Ecto neural progenitor cell (in vitro differentiated cells): ENCODE measurements around the gene NIPAL3.

ENCODE experiments used
- DNase-seq: peaks from one replicate; pipeline ENCODE4 v3.0.0-alpha.2; 2018; ENCODE audit warnings: low spot score

NIPAL3 gene

DNA sequence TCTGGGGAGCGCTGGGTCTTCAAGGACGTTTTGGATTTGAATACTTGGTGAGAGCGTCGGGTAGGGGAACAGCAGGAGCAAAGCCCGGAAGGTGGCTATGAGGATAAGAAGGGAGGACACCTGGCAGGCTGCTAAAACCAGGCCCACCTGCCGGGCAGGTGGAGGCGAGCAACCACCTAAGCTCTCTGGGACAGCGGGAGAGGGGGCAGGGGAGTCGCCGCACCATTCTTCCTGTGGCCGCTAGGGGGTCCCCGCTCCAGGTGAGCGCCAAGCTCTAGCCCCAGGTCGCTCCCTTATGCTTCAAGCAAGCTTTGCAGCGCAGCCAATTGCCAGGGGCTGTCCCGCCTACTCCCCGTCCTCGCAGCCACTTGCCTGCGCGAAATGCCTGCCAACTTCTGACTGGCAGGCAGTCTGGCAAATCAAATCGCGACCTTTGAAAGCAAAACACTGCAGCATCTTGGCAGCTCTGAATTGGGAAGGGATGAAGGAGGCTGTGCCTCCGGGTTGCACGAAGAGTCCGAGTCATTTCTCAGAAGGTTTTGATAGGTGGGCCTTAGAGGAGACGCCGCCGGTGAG is at the start of gene NIPAL3:
Gene NIPAL3, plus strand, starts transcription at position 469 of the 576 bp plus-strand sequence. CDS start 3,746 bp downstream, outside the sequence.
- peak; percentile 97 for DNase-seq

DNA sequence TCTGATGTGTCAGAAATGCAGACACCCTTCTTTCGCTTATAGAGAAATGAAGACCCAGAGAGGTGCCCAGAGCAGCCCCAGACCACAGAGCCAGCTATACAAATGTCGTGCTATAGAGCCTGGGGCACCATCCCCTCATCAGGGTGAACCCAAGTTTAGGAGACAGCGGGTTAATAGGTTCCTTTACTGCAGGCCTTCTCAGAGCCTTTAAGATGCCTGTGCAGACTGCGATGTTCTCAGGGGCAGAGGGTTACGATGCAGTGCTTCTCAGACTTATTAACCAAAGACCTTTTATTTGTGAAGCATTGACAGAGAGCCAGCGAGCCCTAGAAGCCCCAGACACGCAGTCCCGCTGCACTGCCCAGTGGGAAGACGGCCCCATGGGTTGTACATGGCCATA is 48.9 kb upstream of the NIPAL3 start:
- DNase-seq, result no peak

DNA sequence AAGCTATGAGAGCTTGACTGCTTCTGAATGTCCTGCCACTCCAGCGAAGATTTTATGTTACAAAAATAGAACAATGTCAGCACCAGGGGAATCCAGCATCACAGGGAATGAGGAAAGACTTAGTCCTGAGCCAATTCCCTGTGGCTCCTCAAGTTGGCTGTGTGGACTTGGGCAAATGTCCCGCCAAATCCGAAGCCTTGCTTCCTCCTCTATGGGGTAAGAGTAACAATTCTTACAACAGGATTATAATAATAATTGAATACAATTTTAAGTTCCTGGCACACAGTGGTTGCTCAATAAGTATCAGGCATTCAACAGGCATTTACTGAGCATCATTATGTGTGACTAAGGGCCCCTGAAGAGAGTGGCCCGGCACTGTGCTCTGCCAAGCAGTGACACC is 46.4 kb upstream of the NIPAL3 start:
- DNase-seq, result no peak

DNA sequence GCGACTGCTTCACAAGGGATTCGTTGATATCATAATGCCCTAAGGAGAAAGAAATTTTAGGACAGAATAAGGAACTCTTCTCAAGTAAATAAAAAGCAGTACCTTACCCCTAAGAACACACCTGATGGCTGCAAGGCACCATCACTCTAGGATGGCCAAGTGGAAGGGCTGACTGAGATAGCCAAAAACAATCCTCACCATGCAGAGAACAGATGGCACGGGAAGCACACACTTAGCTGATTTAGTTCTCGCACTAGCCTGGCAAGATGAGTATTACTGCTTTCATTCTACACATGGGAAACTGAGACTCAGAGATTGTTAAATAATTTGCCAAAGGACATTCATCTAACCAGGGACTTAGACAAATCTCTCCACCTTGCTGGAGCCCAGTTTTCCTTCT is 45.8 kb upstream of the NIPAL3 start:
- no peak for DNase-seq

DNA sequence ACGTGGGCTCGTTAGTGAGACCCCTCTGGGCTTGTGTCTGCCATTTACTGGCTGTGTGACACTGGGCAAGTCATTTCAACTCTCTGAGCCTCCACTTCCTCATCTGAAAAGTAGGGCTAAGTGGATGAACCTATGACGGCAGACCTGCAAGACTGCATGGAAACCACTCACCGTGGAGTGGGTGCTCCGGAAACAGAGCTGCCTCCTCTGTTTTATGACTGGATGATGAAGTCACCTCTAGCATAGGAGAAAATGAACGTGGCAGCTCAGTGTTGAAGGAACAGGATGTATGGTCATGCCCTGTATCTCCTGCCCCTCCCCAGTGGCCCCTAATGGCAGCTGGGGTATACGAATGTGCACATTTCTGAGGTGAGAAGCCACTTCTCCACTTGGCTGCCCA is 42.6 kb upstream of the NIPAL3 start:
- DNase-seq, result no peak

DNA sequence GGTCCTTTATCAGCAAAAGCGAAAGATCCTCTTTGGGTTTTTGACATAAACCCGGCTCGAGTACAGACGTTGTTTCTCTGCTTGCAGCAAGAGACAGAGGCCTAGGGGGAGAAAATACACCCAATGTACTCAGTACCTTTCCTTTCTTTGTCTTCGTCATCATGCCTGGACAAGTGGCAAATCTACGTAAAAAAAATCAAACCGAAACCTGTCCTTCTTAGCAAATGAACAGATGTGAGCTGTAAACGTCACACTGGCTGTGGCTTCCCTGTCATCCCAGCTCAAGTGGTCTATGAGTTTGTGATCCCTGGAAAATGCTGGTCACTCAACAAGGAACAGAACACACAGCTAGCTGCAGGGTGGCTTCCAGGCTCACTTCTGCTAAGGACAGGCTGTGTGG is 41.9 kb upstream of the NIPAL3 start:
- DNase-seq, result no peak

DNA sequence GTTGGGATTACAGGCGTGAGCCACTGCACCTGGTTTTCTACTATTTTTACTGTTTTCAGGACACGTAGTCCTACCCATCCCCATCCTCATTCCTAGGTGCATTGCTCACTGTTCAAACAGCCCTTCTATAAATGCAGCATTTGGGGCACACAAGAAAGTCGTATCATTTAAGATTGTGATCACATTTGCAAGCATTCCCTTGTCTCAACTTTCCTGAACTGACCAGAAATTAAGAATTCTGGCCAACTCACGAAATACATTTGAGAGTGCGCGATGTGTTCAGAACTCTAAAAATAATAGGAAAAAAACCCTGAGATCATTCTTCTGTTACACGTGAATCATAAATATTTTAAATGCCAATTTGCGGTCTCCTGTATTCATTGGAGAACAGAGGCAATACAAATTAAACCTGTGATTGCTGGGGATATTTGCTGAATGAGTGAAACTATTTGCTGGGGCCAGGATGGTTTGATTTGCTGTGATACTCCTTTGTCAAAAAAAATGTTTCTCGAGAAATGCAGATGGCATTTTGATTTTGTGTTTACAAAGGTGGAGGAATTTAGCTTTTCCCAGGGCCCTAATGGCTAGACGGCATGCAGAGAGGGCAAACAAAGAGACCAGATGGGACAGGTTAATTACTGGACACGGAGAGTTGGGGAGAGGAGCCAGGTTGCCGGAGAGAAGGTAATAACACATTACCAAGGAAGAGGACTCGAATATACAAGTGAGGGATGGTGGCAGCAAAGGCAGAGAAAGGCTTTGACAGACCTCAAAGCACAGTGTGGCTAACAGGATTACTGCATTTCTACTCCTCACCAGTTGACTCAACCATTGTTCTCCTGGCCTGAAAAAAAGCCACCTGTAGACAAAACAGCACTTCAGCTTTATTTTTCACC is 40.5 kb upstream of the NIPAL3 start:
- peak; percentile 61 for DNase-seq

DNA sequence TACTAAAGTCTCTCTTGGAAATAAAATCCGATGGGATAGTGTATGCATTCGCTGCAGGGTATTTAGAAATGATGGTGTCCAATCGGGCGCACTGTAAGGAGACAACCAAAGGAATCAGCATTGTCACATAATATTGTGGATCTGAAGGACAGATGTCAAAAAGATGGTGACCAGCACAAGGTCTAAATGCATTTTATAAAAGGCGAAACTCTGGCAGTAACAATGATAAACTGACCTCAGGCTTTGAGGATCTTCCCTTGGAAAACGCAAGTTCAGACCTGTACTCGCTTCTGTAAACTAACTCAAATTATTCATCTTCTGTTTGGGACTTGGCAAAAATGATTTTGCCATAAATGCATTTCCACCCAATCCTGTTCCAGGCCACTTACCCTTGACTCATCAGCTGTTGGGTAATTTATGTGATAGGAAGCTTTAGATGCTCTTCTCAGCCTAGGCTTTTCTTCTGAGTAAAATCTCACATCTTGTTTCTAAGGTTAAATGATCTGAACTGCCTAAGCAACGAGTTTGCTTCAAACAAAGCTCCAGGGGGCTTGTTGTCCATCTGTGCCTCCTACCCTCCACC is 35.8 kb upstream of the NIPAL3 start:
- peak; percentile 14 for DNase-seq

DNA sequence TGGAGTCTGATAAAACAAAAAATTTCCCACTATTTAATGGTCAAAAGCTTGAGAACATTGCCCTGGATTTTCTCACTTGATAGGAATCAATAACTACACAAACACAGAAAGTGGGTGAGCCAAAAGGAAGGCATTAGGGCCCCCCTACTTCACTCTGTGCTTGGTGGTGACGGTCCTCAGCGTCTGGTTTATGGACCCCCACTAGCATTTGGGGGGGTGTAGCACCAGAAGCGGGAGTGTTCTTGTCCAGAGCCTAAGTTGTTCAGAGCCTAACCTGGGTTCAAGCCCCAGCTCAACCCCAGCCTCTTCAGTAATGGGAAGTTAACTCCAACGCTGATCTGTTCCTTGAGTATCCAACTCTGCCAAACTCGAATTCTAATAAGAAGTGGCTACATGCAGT is 35.1 kb upstream of the NIPAL3 start:
- peak; percentile 9 for DNase-seq

DNA sequence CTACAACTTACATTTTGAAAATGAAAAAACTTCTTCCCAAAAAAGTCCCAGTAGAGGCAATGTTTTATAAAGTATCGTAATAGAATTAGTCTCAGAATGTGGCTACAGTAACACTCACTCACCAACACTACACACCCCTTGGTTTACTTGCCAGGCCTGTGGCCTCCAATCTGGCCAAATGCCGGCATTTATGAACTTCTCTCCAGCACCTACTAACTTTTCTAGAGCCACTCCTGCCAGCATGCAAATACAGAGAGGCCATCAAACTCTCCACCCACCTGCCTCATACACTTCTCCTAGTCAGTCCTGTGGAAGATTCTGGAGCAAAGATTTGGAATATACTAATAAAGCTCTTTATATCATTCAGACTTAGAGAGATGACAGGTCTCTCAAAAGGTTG is 34.3 kb upstream of the NIPAL3 start:
- DNase-seq, result no peak

DNA sequence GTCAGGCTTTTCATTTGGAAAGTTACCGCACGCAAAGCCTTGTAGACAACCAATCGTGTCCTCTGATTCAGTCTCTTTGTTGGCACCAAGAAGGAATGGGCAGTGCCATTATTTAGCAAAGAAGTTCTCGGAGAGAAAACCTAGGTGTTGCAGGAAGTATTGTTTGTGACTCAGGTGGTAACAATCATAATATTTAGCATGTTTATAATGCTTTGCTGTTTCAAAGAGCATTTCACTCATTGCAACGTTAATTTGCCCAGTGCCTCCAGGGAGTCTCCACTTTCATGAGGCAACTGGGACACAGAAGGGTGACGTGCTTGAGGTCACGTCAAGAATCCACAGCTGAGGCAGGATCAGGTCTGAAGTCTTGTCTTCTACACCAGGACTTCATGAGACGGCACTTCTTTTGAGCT is 33.4 kb upstream of the NIPAL3 start:
- peak; percentile 25 for DNase-seq

DNA sequence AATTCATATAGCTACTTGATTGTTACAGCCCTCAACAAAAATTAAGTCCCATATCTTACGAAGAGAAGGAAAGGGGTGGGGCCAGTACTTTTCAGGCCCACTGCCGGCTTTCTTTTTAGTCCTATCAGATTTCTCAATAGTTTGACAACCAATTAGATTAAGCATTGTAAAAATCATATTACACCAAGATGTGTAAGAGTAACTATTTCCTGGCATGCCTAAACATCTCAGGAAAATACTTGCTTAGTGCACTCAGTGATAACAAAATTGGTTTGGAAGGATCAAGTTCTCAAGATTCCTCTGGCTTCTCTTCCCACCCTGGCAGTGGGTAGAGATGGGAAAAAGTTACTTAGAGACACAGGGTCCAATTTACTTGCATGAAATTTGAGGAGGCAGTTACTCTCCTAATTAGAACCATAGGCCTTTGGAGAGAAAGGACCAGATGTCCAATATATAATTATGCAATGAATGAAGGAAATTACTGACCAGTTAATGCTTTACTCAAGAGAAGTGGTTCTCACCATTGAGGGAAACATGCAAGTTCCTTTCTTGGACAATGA is 32.1 kb upstream of the NIPAL3 start:
- DNase-seq, result no peak

DNA sequence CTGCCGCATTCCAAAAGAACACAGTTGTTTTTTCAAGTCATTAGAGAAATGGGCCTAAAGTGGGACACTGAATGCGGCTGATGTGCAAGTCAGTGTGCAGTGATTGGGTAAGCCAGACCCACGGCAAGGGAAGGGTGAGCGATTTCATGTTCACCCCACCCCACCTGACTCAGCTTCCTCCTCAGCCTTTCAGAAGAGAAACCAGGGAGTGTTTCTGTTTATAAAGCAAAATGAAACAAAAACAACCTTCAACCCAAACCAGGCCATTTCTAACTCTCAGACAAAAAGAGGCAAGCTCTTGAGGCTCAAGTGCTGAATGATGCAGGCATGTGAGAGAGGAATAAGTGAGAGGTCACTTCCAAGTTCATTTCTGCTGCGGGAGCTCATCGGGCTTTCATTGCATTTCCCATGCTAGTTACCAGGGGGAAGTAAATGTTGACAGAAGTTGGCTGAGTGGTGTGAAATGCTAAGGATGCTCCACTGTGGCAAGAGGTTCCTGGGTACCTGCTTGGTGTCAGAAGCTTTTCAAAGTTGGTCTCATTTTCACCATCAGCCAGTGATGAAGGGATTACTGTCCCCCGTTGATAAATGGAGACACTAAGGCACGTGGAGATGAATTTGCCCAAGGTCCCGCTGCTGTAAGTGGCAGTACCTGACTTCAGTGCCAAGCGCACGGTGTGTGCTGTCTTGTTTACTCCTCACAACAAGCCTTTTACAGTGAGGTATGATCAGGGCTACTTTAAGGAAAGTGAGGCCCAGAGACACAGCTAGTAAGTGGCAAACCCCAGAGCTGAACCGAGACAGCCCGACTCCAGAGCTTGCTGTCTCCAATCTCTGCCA is 31.1 kb upstream of the NIPAL3 start:
- no peak for DNase-seq

DNA sequence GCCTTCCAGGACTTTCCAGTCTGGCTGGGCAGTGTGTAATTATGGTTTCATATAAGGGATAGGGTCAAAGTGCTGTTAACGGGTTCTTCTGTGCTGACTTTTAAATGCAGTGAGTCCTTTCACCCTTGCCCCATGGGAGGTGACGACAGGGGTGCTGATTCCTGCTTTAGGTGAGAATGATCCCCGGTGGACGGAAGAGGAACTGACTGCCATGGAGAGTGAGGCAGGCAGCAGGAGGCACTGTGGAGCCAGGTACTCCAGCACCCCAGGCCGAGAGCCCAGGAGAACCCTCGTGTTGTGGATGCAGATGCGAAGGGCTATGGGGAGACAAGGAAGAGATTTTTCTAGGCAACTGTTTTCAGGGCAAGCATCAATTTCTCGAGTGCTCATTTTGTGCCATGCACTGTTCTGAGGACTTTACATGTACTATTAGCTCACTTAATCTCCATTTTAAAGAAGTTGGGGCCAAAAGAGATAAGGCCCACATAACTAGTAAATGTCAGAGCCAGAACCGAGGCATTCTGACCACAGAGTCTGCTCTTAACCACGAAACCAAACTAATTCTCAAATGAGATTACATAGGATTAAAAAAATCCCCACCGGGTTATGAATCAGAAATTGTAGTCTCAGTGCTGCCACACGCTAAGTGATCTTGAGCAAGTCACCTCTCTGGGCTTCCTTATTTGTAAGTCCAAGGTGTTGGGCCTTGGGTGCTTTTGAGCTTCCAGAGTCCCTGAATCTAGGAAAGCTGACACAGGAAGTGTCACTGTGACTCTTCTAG is 30.3 kb upstream of the NIPAL3 start:
- DNase-seq, result no peak

DNA sequence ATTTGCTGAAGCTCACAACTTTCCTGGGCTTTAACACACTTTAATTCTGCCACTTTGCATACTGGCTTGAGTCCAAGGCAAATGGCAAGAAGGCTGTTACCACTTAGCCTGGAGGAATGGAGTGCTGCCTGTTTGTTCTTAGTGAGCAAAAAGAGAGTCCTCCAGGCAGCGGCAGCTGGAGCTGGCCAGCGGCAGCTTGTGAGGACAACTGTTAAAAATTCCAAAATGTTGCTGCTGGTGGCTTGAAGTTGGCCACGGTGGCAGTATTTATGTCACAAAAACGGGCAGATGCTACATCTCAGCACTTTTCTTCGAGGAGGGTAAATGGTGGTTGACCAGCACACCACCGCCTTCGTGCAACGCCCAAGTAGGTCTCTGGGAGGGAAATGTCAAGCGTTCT is 29.4 kb upstream of the NIPAL3 start:
- DNase-seq, result peak; percentile 18

DNA sequence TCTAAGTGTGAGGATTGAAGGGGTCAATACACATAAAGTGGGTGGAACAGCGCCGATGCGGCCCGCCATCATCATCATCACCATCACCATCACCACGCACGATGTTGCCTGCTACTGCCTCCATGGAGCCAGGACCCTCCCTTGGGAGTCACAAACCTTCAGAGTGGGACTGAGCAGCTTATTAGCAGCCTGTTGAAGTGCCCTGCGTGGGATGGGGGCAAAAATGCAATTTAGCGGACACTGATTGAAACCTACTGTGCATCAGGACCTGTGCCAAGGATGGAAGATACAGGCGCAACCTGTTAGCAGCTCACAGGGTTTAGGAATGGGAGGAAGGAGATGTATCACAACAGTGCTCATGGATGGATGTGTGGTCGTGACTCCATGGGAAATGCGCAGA is 28.7 kb upstream of the NIPAL3 start:
- no peak for DNase-seq

DNA sequence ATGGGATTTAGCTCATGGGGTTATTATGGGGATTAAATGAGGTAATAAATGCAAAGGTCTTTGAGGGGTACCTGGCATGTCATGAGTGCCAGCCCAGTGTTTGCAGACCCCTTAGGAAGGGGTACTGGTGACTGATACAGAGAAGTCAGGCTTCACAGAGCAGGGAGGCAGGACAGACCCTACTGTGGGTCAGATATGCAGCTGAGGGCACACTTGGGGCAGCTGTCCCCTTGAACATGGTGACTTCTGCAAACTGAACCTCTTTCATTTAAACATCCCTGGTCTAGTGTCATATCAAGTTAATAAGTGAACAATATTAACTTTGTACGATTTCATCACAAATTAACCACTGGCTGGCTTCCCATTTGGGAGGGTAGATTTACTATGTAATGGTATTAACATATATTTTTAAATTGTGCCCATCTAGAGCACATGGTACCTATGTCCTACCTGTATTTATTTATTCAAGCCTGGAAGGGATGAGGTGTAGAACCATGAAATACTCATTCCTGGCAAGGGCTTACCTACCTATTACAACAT is 27.9 kb upstream of the NIPAL3 start:
- no peak for DNase-seq

DNA sequence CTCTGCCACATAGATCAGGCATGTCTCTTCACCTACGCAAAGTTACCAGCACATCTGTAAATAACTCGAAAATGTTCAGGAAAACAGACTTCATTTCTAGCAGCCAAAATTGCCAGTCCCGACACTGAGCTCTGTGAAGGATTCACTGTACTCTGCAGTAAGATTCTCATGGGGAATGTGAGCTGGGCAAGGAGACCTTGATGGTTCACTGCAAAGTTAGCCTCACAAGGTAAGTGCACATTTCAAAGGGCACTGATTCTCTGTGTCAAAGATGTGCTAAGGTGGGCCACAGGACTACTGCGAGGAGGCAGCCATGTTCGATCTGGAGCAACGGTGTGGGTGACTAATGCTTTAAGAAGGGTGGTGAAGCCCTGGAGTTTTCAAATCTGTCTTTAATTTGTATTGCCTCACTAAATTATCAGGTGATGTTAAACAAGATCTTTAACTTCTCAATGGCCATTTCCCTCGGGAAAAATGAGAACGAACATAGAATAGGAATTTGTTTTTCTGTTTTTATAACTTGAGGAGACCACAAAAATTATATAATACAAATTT is 27.2 kb upstream of the NIPAL3 start:
- DNase-seq, result no peak

DNA sequence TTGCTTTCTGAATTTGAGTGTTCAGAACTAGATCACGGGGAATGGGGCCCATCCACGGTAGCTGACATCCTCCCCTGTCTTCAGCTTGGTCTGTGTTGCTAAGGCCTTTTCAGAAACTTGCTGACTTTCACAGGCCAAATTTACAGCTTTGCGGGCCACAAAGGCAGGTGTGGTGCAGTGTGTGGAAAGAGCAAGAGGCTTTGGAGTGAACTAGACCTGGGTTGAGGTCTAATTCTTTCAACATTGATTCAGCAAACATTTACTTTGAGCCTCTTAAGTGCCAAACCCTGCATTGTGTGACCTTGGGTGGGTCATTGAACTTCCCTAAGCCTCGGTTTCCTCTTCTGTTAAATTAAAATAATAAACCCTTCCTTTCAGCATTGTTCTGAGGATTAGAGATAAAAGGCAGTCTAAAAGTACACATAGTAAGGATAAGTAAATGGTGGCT is 26.3 kb upstream of the NIPAL3 start:
- no peak for DNase-seq

DNA sequence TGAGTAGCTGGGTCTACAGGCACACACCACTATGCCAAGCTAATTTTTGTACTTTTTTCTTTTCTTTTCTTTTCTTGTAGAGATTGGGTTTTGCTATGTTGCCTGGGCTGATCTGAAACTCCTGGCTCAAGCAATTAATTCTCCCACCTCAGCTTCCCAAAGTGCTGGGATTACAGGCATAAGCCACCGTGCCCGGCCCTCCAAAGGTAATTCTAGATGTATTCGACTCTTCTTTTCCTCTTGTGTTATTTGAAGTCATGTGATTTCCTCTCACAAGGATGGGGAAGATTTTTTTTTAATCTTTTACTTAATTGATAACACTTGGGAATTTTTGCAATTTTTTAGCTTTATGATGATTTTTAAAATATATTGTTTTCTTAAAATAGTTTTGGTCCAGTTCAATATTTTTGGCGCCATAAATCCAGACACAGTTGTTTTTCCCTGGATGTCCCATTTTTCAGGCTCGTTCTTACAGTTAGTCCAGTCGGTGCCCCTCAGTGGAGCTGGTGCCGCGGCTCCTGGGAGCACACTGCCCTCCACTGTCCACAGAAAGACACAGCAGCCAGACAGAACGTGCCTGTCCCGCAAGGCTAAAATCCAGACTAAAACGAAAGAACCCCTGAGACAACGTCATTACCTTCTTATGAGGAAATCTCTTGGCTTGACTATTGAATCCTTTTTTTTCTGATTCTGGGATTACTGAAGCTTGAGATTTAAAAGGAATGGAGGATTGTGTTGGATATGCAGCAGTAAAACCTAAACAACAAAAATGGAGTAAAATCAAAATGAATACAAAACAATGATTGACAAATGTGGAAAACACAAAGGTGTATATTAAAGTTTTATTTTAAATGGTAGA is 24.4 kb upstream of the NIPAL3 start:
- peak; percentile 78 for DNase-seq
